GM18508 (cell line): ENCODE results near the gene UBE2V1.

ENCODE experiments used
- ATAC-seq: cut with Tn5 transposase; IDR thresholded peaks from one replicate; pipeline ENCODE4 v1.9.1; 2021; ENCODE audit warnings: moderate number of reproducible peaks; ENCODE audit not compliant: insufficient read depth, unreplicated experiment

The UBE2V1 gene

DNA sequence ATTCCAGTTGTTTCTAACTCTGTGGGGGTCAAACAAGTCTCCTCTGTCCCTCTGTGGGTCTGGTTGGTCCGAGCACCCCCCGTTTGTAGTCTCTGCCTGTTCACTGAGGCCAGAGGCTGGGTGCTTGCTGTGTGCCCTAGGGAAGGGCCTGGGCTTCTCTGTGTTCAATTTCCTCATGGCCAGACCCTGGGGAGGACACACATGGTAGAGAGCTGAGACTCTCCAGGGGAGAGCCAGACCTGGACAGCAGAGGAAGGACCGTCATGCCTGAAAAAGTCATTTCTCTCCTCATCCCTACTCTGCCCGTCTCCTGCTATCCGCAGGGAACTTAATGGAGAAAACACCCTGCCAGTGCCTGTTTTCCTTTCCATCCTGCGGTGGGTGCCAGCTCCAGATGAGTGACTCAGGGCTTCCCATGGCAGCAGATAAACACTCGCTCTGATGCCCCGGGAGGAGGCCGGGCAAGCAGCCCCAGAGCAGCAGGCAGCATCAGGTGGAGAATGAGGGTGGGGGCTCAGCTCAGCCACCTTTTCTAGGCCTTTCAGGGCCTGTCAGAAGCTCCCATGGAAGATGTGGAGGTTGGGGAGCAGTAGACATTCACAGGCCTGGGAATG is 78.3 kb downstream of the UBE2V1 start:
- ATAC-seq: no peak

DNA sequence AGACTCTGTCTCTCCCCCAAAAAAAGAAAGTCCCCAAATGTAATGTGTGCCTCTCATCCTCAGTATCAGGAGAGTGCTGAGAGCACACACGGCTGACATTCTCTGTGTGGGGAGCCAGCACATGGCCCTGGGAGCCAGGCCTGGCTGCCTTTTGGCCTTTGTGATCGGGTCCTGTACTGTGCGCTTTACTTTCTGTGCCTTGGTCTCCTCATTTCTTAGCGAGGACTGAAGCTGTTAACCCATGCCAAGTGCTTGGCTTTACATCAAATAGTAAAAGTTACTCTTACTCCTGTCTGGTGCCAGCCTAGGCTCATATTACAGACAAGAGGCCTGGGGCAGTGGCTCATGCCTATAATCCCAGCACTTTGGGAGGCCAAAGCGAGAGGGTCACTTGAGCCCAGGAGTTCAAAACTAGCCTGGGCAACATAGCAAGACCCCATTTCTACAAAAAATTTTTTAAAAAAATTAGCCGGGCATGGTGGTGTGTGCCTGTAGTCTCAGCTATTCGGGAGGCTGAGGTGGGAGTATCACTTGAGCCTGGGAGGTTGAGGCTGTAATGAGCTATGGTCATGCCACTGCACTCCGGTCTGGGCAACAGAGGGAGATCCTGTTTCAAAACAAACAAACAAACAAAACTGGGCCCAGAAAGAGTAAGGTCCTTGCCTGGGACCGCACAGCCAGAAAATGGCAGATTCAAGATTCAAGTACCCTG is 79.8 kb downstream of the UBE2V1 start:
- no peak for ATAC-seq
